HepG2 (cell line): ENCODE data around the gene HS6ST1. TPM values are rescaled to one million over a fixed set of nuclear protein-coding genes. Genes with fewer than 3 reads are reported as not detected.
A peak's percentile ranks its signal among the peaks of the same experiment; 100 is the strongest.

Experiments used
- AKNA ChIP-seq: sonication (generic); formaldehyde crosslinking; IDR thresholded peaks from 2 replicates; pipeline ENCODE4 v1.4.0; 2020; ENCODE audit warnings: missing genetic modification reagents, borderline replicate concordance
- ARNT ChIP-seq: fragments of 450-650 bp; IDR thresholded peaks from 2 replicates; pipeline ENCODE4 v1.6.1; 2017
- ERF ChIP-seq: IDR thresholded peaks from 2 replicates; pipeline ENCODE4 v1.6.1; 2018; ENCODE audit warnings: missing biosample characterization, missing genetic modification reagents
- IKZF1 ChIP-seq: fragments of 450-650 bp; IDR thresholded peaks from 2 replicates; pipeline ENCODE4 v1.7.1; 2016
- MLX ChIP-seq: IDR thresholded peaks from 2 replicates; pipeline ENCODE4 v1.6.1; 2016
- RCOR2 ChIP-seq: IDR thresholded peaks from 2 replicates; pipeline ENCODE4 v1.6.1; 2016; ENCODE audit warnings: missing biosample characterization, missing genetic modification reagents
- SKI ChIP-seq: fragments of 450-650 bp; IDR thresholded peaks from one replicate; pipeline ENCODE4 v1.6.1; 2018; ENCODE audit warnings: mild to moderate bottlenecking; ENCODE audit not compliant: partially characterized antibody
- SRSF4 ChIP-seq: fragments of 200-400 bp; formaldehyde crosslinking; IDR thresholded peaks from one replicate; pipeline ENCODE4 v1.6.1; 2018; ENCODE audit warnings: mild to moderate bottlenecking, low read depth, low read length, moderate library complexity; ENCODE audit not compliant: poor library complexity, severe bottlenecking
- ZBTB38 ChIP-seq: sonication (generic); formaldehyde crosslinking; IDR thresholded peaks from 2 replicates; pipeline ENCODE4 v1.5.1; 2020; ENCODE audit warnings: mild to moderate bottlenecking, missing genetic modification reagents
- ZNF232 ChIP-seq: sonication (generic); formaldehyde crosslinking; IDR thresholded peaks from 2 replicates; pipeline ENCODE4 v1.4.0; 2020; ENCODE audit warnings: missing genetic modification reagents, borderline replicate concordance
- ZNF260 ChIP-seq: sonication (generic); formaldehyde crosslinking; IDR thresholded peaks from 2 replicates; pipeline ENCODE4 v1.4.0; 2020; ENCODE audit warnings: missing genetic modification reagents, low read depth, mild to moderate bottlenecking, borderline replicate concordance
- ZNF282 ChIP-seq: fragments of 450-650 bp; IDR thresholded peaks from 2 replicates; pipeline ENCODE4 v1.6.1; 2018; ENCODE audit not compliant: partially characterized antibody
- ZNF616 ChIP-seq: sonication (generic); formaldehyde crosslinking; IDR thresholded peaks from 2 replicates; pipeline ENCODE4 v1.5.0; 2020; ENCODE audit warnings: low read depth, mild to moderate bottlenecking, missing genetic modification reagents
- ZNF713 ChIP-seq: sonication (generic); formaldehyde crosslinking; IDR thresholded peaks from 2 replicates; pipeline ENCODE4 v1.4.0; 2020; ENCODE audit warnings: mild to moderate bottlenecking, missing genetic modification reagents
- ZNF737 ChIP-seq: sonication (generic); formaldehyde crosslinking; IDR thresholded peaks from 2 replicates; pipeline ENCODE4 v1.5.0; 2020; ENCODE audit warnings: missing genetic modification reagents, mild to moderate bottlenecking, borderline replicate concordance
- ZNF770 ChIP-seq: sonication (generic); formaldehyde crosslinking; IDR thresholded peaks from 2 replicates; pipeline ENCODE4 v1.5.0; 2020; ENCODE audit warnings: mild to moderate bottlenecking, missing genetic modification reagents
- ZZZ3 ChIP-seq: sonication (generic); formaldehyde crosslinking; IDR thresholded peaks from 2 replicates; pipeline ENCODE4 v1.4.0; 2020; ENCODE audit warnings: missing genetic modification reagents, mild to moderate bottlenecking, borderline replicate concordance
- polyA plus RNA-seq, 8 experiments: library from polyadenylated mRNA; depleted of rRNA in 3 of 8; stranded (reverse) in 7 of 8; unstranded in 1 of 8; fragments of >200 nt; fragmentation: Illumina TruSeq in 4 of 8; extraction: Trizol in 4 of 8; gene quantifications; 2 replicates each; pipeline versions ENCODE4 v1.2.1 to v1.2.3, GENCODE V29; 2011 to 2016; ENCODE audit warnings: low read depth in 4 of 8, missing spikeins in 1 of 8, mixed read lengths in 1 of 8; ENCODE audit not compliant: insufficient read depth in 1 of 8
- total RNA-seq, 5 experiments: library from RNA; depleted of rRNA; stranded (reverse); fragments of >200 nt; fragmentation: Illumina TruSeq; extraction: Trizol; gene quantifications; 2 replicates each; pipeline ENCODE4 v1.2.3, GENCODE V29; 2016; ENCODE audit warnings: low read depth in 1 of 5

HS6ST1 gene
- total and polyA plus RNA-seq, 2 of the 13 experiments (the other 11 are each of a cell fraction or from before 2014, with no cell fraction given) = 34.5 to 84.6 TPM

- TF ChIP-seq ERF (CRISPR knock-in tag) = peak; percentile 78; the same call in 1 of the 2 replicates
- TF ChIP-seq ZNF260 (CRISPR knock-in tag) = no peak
- TF ChIP-seq MLX (CRISPR knock-in tag) = no peak
- peak; percentile 86 for TF ChIP-seq SKI
- no peak for TF ChIP-seq ZNF713 (CRISPR knock-in tag)
- TF ChIP-seq ZZZ3 (CRISPR knock-in tag) = no peak
- TF ChIP-seq ZNF770 (CRISPR knock-in tag) = peak; percentile 57; the same call in 1 of the 2 replicates
- TF ChIP-seq ZNF232 (CRISPR knock-in tag) = no peak
- no peak for TF ChIP-seq ARNT
- no peak for TF ChIP-seq IKZF1
- no peak for TF ChIP-seq AKNA
- 0 out of 2 replicates have a peak, but pooled peaks have one; percentile 13 for TF ChIP-seq ZBTB38 (CRISPR knock-in tag)
- TF ChIP-seq RCOR2 = no peak
- TF ChIP-seq ZNF282 = no peak
- no peak for TF ChIP-seq SRSF4
- no peak for TF ChIP-seq ZNF737 (CRISPR knock-in tag)
- TF ChIP-seq ZNF616 (CRISPR knock-in tag) = no peak
Measured at GRCh38 chr2:128321784-128322714, 3.4 kb upstream of the HS6ST1 start (continued).
